Tibial nerve (tissue), 4 donors: ENCODE data around the gene CYP2D6. TPM values are rescaled to one million over a fixed set of nuclear protein-coding genes. Genes with fewer than 3 reads are reported as not detected.

Experiments
- DNase-seq, 2 donors: peaks; one replicate each; pipeline ENCODE4 v3.0.0-alpha.2; 2019; ENCODE audit warnings: low spot score in 2 of 2
- H3K27ac ChIP-seq, 4 donors: fragments of 200-600 bp; sonication (generic) in 3 of 4; one replicate each; pipeline ENCODE4 v1.5.1; 2017 to 2019; ENCODE audit warnings: mild to moderate bottlenecking in 1 of 4
- H3K27me3 ChIP-seq, 2 donors: fragments of 200-600 bp; sonication (generic) in 1 of 2; one replicate each; pipeline versions ENCODE4 v1.5.1 to v1.6.0; 2017 to 2019
- H3K36me3 ChIP-seq, 3 donors: fragments of 200-600 bp; sonication (generic); one replicate each; pipeline ENCODE4 v1.5.1; 2018 to 2019
- H3K4me1 ChIP-seq, 4 donors: fragments of 200-600 bp; sonication (generic) in 3 of 4; one replicate each; pipeline ENCODE4 v1.5.1; 2017 to 2019
- H3K4me3 ChIP-seq, 4 donors: fragments of 200-600 bp; sonication (generic) in 3 of 4; one replicate each; pipeline ENCODE4 v1.5.1; 2017 to 2019; ENCODE audit warnings: mild to moderate bottlenecking in 1 of 4, moderate library complexity in 1 of 4
- H3K9me3 ChIP-seq, 4 donors: fragments of 200-600 bp; sonication (generic) in 3 of 4; one replicate each; pipeline ENCODE4 v1.5.1; 2017 to 2019
- CTCF ChIP-seq, 5 experiments: fragments of 200-600 bp in 3 of 5; fragments of 450-650 bp in 2 of 5; sonication (generic) in 3 of 5; IDR thresholded peaks; one replicate each; pipeline ENCODE4 v1.5.1; 2016 to 2019; ENCODE audit warnings: antibody characterized with exemption in 5 of 5, mild to moderate bottlenecking in 3 of 5, moderate library complexity in 2 of 5
- EP300 ChIP-seq, 2 donors: sonication (generic); formaldehyde crosslinking; IDR thresholded peaks; one replicate each; pipeline ENCODE4 v1.6.1; 2017; ENCODE audit warnings: antibody characterized with exemption in 2 of 2, mild to moderate bottlenecking in 1 of 2
- POLR2A ChIP-seq, 2 donors: fragments of 450-650 bp; IDR thresholded peaks; one replicate each; pipeline ENCODE4 v1.6.1; 2017; ENCODE audit warnings: antibody characterized with exemption in 2 of 2, mild to moderate bottlenecking in 2 of 2, moderate library complexity in 2 of 2
- WGBS, 2 donors: methylation state at CpG; one replicate each; pipeline ENCODE4 v1.1.5; 2018; 5-methylcytosine and 5-hydroxymethylcytosine counted together
- total RNA-seq, 4 donors: library from RNA; depleted of rRNA; stranded (reverse); fragments of >200 nt; gene quantifications; one replicate each; pipeline ENCODE4 v1.1.0, GENCODE V29; 2016

Gene CYP2D6
- total RNA-seq, 4 donors from 2014 or later, result 0.30 to 1.1 (median 0.61) TPM

- H3K9me3 ChIP-seq, result no peaks in the 10 kb centered on the region
- peak; percentile 98 for DNase-seq
- peaks cover 0 to 63% (median 25%) of the 10 kb centered on the region in 4 donors for H3K4me1 ChIP-seq
- TF ChIP-seq POLR2A (IDR thresholded peaks at IDR 0.05) (peak; percentile 81 to 97), EP300 (IDR thresholded peaks at IDR 0.05) (peak; percentile 77 to 97), CTCF (IDR thresholded peaks at IDR 0.05) (peak in 2 of 5 experiments; percentile 27 to 46)
- peaks cover 0 to 51% (median 0%) of the 10 kb centered on the region in 3 donors for H3K36me3 ChIP-seq
- 0 to 1% methylated on average over 55 to 58 of the region's 71 CpGs for WGBS, 2 donors
- peak within 1 kb of the TSS; percentile 60 to 79 (median 65) for H3K4me3 ChIP-seq
- H3K27me3 ChIP-seq, result no peaks in the 10 kb centered on the region
- H3K27ac ChIP-seq, result peak within 1 kb of the TSS; percentile 96 to 99 (median 98)
Observed at GRCh38 chr22:42079319-42080251, 51.0 kb downstream of the CYP2D6 start, which contains the start of gene SMDT1. Gene SMDT1 (plus strand): TSS chr22:42079700. CDS start chr22:42079769, 69 bp downstream.

GRCh38 chr22:42078469-42079318 is 51.9 kb downstream of the CYP2D6 start:
- Histone ChIP-seq H3K36me3 (peaks cover 0 to 43% (median 0%) of the 10 kb centered on the region in 3 donors), H3K4me1 (peaks cover 0 to 71% (median 32%) of the 10 kb centered on the region in 4 donors), H3K27ac (peak overlapping the region; percentile 96 to 99 (median 98)), H3K4me3 (peak overlapping the region; percentile 47 to 79 (median 65)), H3K27me3 (no peaks in the 10 kb centered on the region), H3K9me3 (no peaks in the 10 kb centered on the region)
- whole genome bisulfite sequencing, 2 donors, result 33 to 36% methylated on average over 21 to 22 of the region's 24 CpGs
- peak in 1 of 2 donors; percentile 30 for DNase-seq
- TF ChIP-seq POLR2A (IDR thresholded peaks at IDR 0.05), result no peak

GRCh38 chr22:42077486-42078125 is 53.0 kb downstream of the CYP2D6 start:
- H3K9me3 ChIP-seq, result no peaks in the 10 kb centered on the region
- H3K4me1 ChIP-seq, result peaks cover 0 to 68% (median 35%) of the 10 kb centered on the region in 4 donors
- peaks cover 0 to 33% (median 0%) of the 10 kb centered on the region in 3 donors for H3K36me3 ChIP-seq
- 89 to 92% methylated on average over 13 to 16 of the region's 21 CpGs for WGBS, 2 donors
- no peak for DNase-seq
- H3K4me3 ChIP-seq, result no peak overlapping the region
- H3K27ac ChIP-seq, result peak overlapping the region in 3 of 4 donors; percentile 97 to 99 (median 98)
- H3K27me3 ChIP-seq, result no peaks in the 10 kb centered on the region
- TF ChIP-seq CTCF (IDR thresholded peaks at IDR 0.05) (no peak), EP300 (IDR thresholded peaks at IDR 0.05) (no peak), POLR2A (IDR thresholded peaks at IDR 0.05) (no peak)

GRCh38 chr22:42076764-42077485 is 53.7 kb downstream of the CYP2D6 start:
- H3K27ac ChIP-seq, result peak overlapping the region in 2 of 4 donors; percentile 98 to 99
- DNase-seq, result no peak

More at GRCh38 chr22:42076764-42077485, 53.7 kb downstream of the CYP2D6 start:
- Histone ChIP-seq H3K27me3 (no peaks in the 10 kb centered on the region), H3K4me1 (peaks cover 0 to 66% (median 35%) of the 10 kb centered on the region in 4 donors), H3K36me3 (peaks cover 0 to 26% (median 0%) of the 10 kb centered on the region in 3 donors), H3K9me3 (no peaks in the 10 kb centered on the region), H3K4me3 (no peak overlapping the region)
- TF ChIP-seq CTCF (IDR thresholded peaks at IDR 0.05) (no peak), POLR2A (IDR thresholded peaks at IDR 0.05) (no peak), EP300 (IDR thresholded peaks at IDR 0.05) (no peak)
- 88% methylated on average over 16 to 17 of the region's 20 CpGs for WGBS, 2 donors

Other genes starting within 250 kb of the CYP2D6 start
- gene SHISA8, start 215.7 kb downstream of the CYP2D6 start, total RNA-seq, result 1 to 10 TPM in 1 of 4 donors, not detected in 3; 3.3 TPM
- gene TNFRSF13C, start 204.0 kb downstream of the CYP2D6 start, total RNA-seq, result under 1 TPM in 1 of 4 donors, not detected in 3; under 0.01 TPM
- gene CENPM, start 183.7 kb downstream of the CYP2D6 start, total RNA-seq, result 1 to 10 TPM in 2 of 4 donors, not detected in 2; 5.0 to 5.1 TPM
- 10 to 100 TPM; 24.3 to 37.9 (median 32.8) TPM for gene SEPTIN3, start 161.4 kb downstream of the CYP2D6 start, total RNA-seq
- 1 to 10 TPM; 3.0 to 6.8 (median 3.5) TPM for gene WBP2NL, start 132.0 kb downstream of the CYP2D6 start, total RNA-seq
- gene NAGA, start 60.0 kb downstream of the CYP2D6 start, total RNA-seq, result 10 to 100 TPM; 19.9 to 32.9 (median 30.0) TPM
- 10 to 100 TPM; 13.5 to 21.8 (median 16.0) TPM for gene PHETA2, start 56.6 kb downstream of the CYP2D6 start, total RNA-seq
- 10 to 100 TPM; 14.1 to 61.8 (median 21.5) TPM for gene SMDT1, start 51.1 kb downstream of the CYP2D6 start, total RNA-seq
- 10 to 100 TPM; 28.2 to 54.6 (median 44.9) TPM for gene NDUFA6, start 40.0 kb downstream of the CYP2D6 start, total RNA-seq
- gene TCF20, start 139.8 kb upstream of the CYP2D6 start, total RNA-seq, result 10 to 100 TPM; 17.4 to 28.8 (median 24.7) TPM